Left ventricle myocardium inferior (tissue), 1 donor: ENCODE data around the gene LARP1. TPM values are rescaled to one million over a fixed set of nuclear protein-coding genes. Genes with fewer than 3 reads are reported as not detected.
"Not testable (repeated sequence)": the region's sequence is repeated elsewhere in the genome, so short reads cannot be mapped to it uniquely, and the experiment has no call there.

Experiments used
- DNase-seq: peaks from one replicate; pipeline ENCODE4 v3.0.0-alpha.2; 2020
- H3K27ac ChIP-seq: fragments of 200-600 bp; replicated peaks from 2 replicates; pipeline ENCODE4 v1.8.0; 2021
- H3K27me3 ChIP-seq: fragments of 200-600 bp; 2 replicates; pipeline ENCODE4 v1.8.0; 2021; ENCODE audit warnings: low read depth
- H3K36me3 ChIP-seq: fragments of 200-600 bp; 2 replicates; pipeline ENCODE4 v1.8.0; 2021
- H3K4me1 ChIP-seq: fragments of 200-600 bp; 2 replicates; pipeline ENCODE4 v1.8.0; 2021
- H3K4me3 ChIP-seq: fragments of 200-600 bp; 2 replicates; pipeline ENCODE4 v1.8.0; 2021; ENCODE audit warnings: mild to moderate bottlenecking, moderate library complexity
- H3K9me3 ChIP-seq: fragments of 200-600 bp; replicated peaks from 2 replicates; pipeline ENCODE4 v1.8.0; 2021
- intact Hi-C: fragments of 100-400 bp; cut with micrococcal nuclease; formaldehyde crosslinking; loops from one replicate; pipeline ENCODE4 v1.11.0; 2022
- total RNA-seq: library from RNA; stranded (reverse); fragmentation: NEBNext Ultra II Directional; extraction: Animal tissue kit (Norgen Biotek cat#: 25700); gene quantifications from one replicate; pipeline ENCODE4 v1.2.1, GENCODE V29; 2021
- TF ChIP-seq, protein P1 (sequence below): fragments of 200-600 bp; IDR thresholded peaks from 2 replicates; pipeline ENCODE4 v1.8.0; 2021; ENCODE audit warnings: antibody characterized with exemption, mild to moderate bottlenecking, borderline replicate concordance
- donor health status: DM: no; HTN: yes; CAD: no; lungs with severe emphysema.

LARP1 gene
- total RNA-seq, 1 donor from 2014 or later: 148 TPM

DNA sequence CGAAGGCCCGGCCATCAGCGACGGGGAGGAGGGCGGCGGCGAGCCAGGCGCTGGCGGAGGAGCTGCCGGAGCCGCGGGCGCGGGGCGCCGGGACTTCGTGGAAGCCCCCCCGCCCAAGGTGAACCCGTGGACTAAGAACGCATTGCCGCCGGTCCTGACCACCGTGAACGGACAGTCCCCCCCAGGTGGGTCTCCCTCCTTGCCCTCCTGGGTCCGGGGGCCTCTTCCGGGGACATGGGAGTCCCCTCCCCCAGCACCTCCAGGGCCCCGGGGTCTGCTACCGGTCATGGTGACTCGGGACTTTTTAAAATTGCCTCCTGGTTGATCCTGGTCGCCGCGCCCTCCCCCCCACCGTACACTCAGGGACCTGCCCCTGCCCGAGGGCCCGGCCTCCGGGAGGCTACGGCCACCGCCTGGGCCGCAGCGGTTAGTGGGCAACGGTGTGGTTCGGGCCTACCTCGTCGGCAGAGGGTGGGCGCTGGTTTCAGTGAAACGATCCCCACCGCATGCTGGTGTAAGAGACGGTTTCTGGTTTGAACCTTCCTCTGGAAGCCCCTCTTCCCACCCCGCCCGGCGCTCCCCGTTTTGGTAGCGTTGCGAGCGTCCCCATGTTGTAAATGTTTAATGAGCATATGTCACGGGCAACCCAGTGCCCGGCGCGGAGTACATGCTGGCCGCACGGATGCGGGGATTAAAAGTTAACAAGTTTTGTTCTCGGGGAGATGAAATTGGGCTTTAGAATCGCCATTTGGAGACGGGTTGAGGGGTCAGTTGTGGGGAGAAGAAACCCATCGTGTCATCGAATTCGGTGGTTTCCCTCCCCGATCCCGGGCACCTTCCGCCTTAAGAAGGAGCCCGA lies 1.1 kb downstream of the LARP1 start:
- peak overlapping the region; percentile 97 for H3K27ac ChIP-seq
- intact Hi-C loops: no loop called here
- H3K4me3 ChIP-seq: peak overlapping the region; percentile 92
- no peaks in the 10 kb centered on the region for H3K9me3 ChIP-seq
- peaks cover 78% of the 10 kb centered on the region for H3K4me1 ChIP-seq
- peak; percentile 52 for DNase-seq
- H3K36me3 ChIP-seq: no peaks in the 10 kb centered on the region
- H3K27me3 ChIP-seq: no peaks in the 10 kb centered on the region
- TF ChIP-seq, protein P1, sequence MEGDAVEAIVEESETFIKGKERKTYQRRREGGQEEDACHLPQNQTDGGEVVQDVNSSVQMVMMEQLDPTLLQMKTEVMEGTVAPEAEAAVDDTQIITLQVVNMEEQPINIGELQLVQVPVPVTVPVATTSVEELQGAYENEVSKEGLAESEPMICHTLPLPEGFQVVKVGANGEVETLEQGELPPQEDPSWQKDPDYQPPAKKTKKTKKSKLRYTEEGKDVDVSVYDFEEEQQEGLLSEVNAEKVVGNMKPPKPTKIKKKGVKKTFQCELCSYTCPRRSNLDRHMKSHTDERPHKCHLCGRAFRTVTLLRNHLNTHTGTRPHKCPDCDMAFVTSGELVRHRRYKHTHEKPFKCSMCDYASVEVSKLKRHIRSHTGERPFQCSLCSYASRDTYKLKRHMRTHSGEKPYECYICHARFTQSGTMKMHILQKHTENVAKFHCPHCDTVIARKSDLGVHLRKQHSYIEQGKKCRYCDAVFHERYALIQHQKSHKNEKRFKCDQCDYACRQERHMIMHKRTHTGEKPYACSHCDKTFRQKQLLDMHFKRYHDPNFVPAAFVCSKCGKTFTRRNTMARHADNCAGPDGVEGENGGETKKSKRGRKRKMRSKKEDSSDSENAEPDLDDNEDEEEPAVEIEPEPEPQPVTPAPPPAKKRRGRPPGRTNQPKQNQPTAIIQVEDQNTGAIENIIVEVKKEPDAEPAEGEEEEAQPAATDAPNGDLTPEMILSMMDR: no peak

DNA sequence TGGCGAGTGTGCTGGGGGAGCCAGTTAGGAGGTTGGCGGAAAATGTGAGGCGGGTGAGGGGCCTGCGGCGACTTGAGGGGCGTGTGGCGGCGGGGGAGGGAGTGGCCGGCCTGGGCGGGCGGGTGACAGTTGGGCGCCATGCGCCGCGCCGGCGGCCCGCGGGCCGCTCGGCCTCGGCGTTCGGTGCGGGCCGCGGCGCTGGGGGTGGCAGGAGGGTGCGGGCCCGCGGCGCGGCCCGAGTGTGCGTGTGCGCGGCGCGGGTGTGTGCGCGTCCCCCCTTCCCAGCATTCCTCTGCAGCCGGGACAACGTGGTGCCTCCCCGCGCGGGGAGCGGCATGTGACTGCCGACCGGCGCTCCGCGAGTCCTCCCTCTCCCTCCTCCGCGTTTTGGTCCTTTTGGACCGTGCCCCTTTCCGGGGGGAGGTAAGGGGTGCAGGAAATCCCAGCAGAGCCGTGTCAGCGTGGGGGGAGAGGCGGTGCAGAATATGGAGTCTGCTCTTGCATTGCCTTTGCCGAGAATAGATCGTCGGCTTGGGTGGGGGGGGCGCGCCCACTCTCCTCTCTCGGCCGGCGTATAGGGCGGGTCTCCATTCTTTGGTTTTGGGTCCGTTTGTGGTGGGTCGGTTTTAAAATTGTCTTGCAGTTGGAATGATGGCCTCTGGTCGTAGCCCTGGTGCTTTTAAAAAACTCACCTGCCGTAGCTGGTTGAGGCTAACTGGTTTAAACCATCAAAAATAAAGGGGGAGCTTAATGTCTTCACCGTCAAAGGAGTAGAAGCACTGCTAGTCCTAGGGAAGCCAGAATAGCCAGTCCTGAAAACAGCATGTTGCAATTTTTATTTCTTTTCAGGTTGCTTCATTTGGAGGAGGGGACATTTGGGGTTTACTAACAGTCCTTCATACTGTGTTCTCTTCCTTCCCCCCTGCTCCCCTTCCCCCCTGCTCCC lies 2.0 kb downstream of the LARP1 start:
- H3K4me1 ChIP-seq: peaks cover 87% of the 10 kb centered on the region
- DNase-seq: peak; percentile 65
- H3K27ac ChIP-seq: peak overlapping the region; percentile 97
- H3K27me3 ChIP-seq: no peaks in the 10 kb centered on the region
- TF ChIP-seq, protein P1: no peak
- H3K36me3 ChIP-seq: no peaks in the 10 kb centered on the region
- H3K4me3 ChIP-seq: peak overlapping the region; percentile 92
- no peaks in the 10 kb centered on the region for H3K9me3 ChIP-seq
- intact Hi-C loops: no loop called here

DNA sequence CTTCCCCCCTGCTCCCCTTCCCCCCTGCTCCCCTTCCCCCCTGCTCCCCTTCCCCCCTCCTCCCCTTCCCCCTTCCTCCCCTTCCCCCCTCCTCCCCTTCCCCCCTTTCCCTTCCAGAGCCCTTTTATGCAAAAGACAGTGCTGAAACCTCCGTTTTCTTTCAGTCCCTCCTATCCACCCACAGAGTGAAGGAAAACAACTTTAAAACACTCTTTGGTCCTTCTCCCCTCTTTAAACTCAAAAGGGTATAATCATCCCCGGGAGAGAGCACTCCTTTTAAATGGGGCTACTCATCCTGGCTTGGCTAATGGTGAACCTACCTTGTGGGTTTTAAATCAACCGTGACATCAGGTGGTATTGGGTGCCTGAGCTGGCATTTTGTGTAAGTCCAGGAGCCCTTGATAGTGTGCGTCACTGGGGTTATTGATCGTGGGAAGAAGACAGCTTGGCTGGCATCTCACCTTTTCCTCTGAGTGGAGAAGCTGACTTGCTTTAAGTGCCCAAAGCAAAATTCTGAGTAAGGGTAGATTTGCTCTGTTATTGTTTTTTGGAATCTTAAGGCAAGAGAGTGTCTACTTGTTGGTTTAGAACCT lies 2.7 kb downstream of the LARP1 start:
- Histone ChIP-seq H3K4me3 (peak overlapping the region; percentile 92), H3K36me3 (no peaks in the 10 kb centered on the region), H3K27ac (peak overlapping the region; percentile 55), H3K4me1 (peaks cover 91% of the 10 kb centered on the region), H3K27me3 (no peaks in the 10 kb centered on the region), H3K9me3 (no peaks in the 10 kb centered on the region)
- DNase-seq: no peak
- TF ChIP-seq, protein P1: no peak
- intact Hi-C loops: no loop called here

DNA sequence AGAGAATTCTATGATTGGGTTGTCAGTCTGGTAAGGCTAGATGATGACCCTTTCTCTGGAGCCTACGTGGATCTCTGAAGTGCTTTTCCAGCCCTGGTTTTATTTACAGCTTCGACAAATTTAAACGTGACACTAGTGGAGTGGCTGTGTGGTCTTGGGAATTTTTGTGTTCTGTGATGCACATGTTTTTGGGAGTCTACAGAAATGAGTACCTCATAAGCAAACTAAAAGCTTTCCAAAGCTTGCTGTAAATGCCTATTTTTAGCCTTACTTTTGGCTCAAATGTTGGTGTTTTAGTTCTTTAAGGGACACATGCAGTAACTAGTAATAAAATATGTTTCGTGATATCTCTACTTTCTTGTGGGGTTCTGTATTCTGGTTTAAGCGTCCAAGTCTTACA lies 3.3 kb downstream of the LARP1 start:
- intact Hi-C loops: no loop called here
- H3K9me3 ChIP-seq: no peaks in the 10 kb centered on the region
- H3K27ac ChIP-seq: peak overlapping the region; percentile 55
- H3K4me1 ChIP-seq: peaks cover 85% of the 10 kb centered on the region
- TF ChIP-seq, protein P1: no peak
- no peaks in the 10 kb centered on the region for H3K27me3 ChIP-seq
- peak overlapping the region; percentile 92 for H3K4me3 ChIP-seq
- no peaks in the 10 kb centered on the region for H3K36me3 ChIP-seq
- no peak for DNase-seq

DNA sequence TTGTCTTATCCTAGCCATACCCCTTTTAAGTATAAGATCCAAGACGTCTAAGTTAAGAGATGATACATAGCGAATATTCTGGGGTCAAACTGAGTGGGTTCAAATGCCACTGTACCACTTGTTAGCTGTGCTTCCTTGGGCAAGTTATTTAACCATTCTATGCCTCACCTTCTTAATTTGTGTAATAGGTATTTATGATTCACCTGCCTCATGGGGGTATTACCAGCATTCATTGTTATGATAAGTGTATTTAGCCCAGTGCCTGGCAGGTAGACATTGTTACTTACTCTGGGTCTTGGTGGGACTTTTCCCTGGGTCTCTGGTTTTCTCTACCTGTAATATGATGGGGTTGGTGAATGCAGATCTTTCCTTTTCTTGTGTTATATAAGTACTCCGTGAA lies 3.8 kb downstream of the LARP1 start:
- TF ChIP-seq, protein P1: no peak
- intact Hi-C loops: no loop called here
- Histone ChIP-seq H3K4me1 (peaks cover 80% of the 10 kb centered on the region), H3K4me3 (peak overlapping the region; percentile 92), H3K27ac (peak overlapping the region; percentile 6), H3K36me3 (no peaks in the 10 kb centered on the region), H3K27me3 (no peaks in the 10 kb centered on the region), H3K9me3 (no peaks in the 10 kb centered on the region)
- no peak for DNase-seq

DNA sequence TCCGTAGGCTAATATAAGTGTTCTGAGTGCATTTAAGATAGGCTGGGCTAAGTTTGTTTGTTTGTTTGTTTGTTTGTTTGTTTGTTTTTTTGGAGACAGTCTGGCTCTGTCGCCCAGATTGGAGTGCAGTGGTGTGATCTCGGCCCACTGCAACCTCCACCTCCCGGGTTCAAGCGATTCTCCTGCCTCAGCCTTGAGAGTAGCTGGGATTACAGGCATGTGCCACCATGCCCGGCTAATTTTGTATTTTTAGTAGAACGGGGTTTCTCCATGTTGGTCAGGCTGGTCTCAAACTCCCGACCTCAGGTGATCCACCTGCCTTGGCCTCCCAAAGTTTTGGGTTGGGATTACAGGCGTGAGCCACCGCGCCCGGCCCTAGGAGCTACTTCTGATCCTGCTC lies 4.7 kb downstream of the LARP1 start:
- Histone ChIP-seq H3K27ac (peak overlapping the region; percentile 6), H3K4me1 (peaks cover 76% of the 10 kb centered on the region)
- H3K36me3 ChIP-seq, intact Hi-C loops, DNase-seq, H3K4me3 ChIP-seq, H3K9me3 ChIP-seq, H3K27me3 ChIP-seq: not testable (repeated sequence)
